Activated T-helper 9 cell treated with anti-CD3 and anti-CD28 coated beads, Interleukin-2, amount 50 U/mL, for 16 hours (primary cell): ENCODE measurements around the gene LCMT1.
"Not testable (repeated sequence)": the region's sequence is repeated elsewhere in the genome, so short reads cannot be mapped to it uniquely, and the experiment has no call there.

Experiments
- DNase-seq: peaks from one replicate; pipeline ENCODE4 v3.0.0-alpha.2; 2020; ENCODE audit warnings: low read depth

LCMT1 gene

GRCh38 chr16:25148568-25149215 lies 37.1 kb downstream of the LCMT1 start:
- no peak for DNase-seq

- no peak for DNase-seq
Measured at GRCh38 chr16:25151996-25152395, 40.5 kb downstream of the LCMT1 start.

- DNase-seq = no peak
Measured at GRCh38 chr16:25155553-25156460, 44.3 kb downstream of the LCMT1 start.

GRCh38 chr16:25157271-25157875 lies 45.8 kb downstream of the LCMT1 start:
- no peak for DNase-seq

GRCh38 chr16:25158401-25158800 lies 46.9 kb downstream of the LCMT1 start:
- DNase-seq = no peak

- DNase-seq = no peak
Measured at GRCh38 chr16:25161753-25162367, 50.3 kb downstream of the LCMT1 start.

GRCh38 chr16:25163683-25164082 lies 52.1 kb downstream of the LCMT1 start:
- no peak for DNase-seq

- no peak for DNase-seq
Measured at GRCh38 chr16:25165284-25165683, 53.7 kb downstream of the LCMT1 start.

GRCh38 chr16:25167920-25168319 lies 56.4 kb downstream of the LCMT1 start:
- DNase-seq = not testable (repeated sequence)

- DNase-seq = no peak
Measured at GRCh38 chr16:25171390-25171789, 59.8 kb downstream of the LCMT1 start.

GRCh38 chr16:25172831-25173230 lies 61.3 kb downstream of the LCMT1 start:
- no peak for DNase-seq

- DNase-seq = no peak
Measured at GRCh38 chr16:25174285-25174684, 62.7 kb downstream of the LCMT1 start.

GRCh38 chr16:25176136-25176535 lies 64.6 kb downstream of the LCMT1 start:
- DNase-seq = no peak

- no peak for DNase-seq
Measured at GRCh38 chr16:25177512-25177830, 65.9 kb downstream of the LCMT1 start.

GRCh38 chr16:25177831-25178688 lies 66.5 kb downstream of the LCMT1 start:
- DNase-seq = no peak

GRCh38 chr16:25181236-25181635 lies 69.7 kb downstream of the LCMT1 start:
- DNase-seq = not testable (repeated sequence)

- no peak for DNase-seq
Measured at GRCh38 chr16:25184771-25185170, 73.2 kb downstream of the LCMT1 start.

- DNase-seq = no peak
Measured at GRCh38 chr16:25187491-25187795, 75.9 kb downstream of the LCMT1 start.

- no peak for DNase-seq
Measured at GRCh38 chr16:25189305-25189704, 77.8 kb downstream of the LCMT1 start.

GRCh38 chr16:25192096-25192495 lies 80.6 kb downstream of the LCMT1 start:
- DNase-seq = no peak

- no peak for DNase-seq
Measured at GRCh38 chr16:25194273-25194878, 82.8 kb downstream of the LCMT1 start.

- no peak for DNase-seq
Measured at GRCh38 chr16:25198021-25198420, 86.5 kb downstream of the LCMT1 start.
